LNCAP (cell line): ENCODE results near the gene CAMSAP1.

Source experiments
- CTCF ChIP-seq: fragments of 450-650 bp; IDR thresholded peaks from 2 replicates; pipeline ENCODE4 v1.5.1; 2017; ENCODE audit warnings: mild to moderate bottlenecking

The CAMSAP1 gene

DNA sequence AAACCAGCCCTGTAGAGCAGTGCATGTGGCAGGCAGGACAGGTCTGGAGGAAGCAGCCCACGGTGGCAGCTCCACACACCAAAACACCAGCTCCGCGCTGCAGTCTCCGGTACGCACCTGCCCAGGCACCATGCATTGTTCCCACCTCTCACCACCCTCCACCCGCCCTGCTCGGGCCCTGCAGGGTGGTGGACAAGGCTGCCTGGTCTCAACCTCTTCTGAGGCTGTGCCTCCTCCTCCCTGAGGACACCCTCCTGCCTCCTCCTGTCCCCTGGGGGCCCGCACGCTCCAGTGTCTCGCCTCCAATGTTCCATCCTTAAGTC lies 109.1 kb downstream of the CAMSAP1 start:
- no peak for TF ChIP-seq CTCF

GRCh38 chr9:135797507-135798262 lies 109.7 kb downstream of the CAMSAP1 start:
- peak; percentile 85 for TF ChIP-seq CTCF

- no peak for TF ChIP-seq CTCF
Observed at GRCh38 chr9:135796784-135797485, 110.4 kb downstream of the CAMSAP1 start.

GRCh38 chr9:135795391-135795790 lies 112.0 kb downstream of the CAMSAP1 start:
- no peak for TF ChIP-seq CTCF

GRCh38 chr9:135794361-135794885 lies 112.9 kb downstream of the CAMSAP1 start:
- TF ChIP-seq CTCF: no peak

DNA sequence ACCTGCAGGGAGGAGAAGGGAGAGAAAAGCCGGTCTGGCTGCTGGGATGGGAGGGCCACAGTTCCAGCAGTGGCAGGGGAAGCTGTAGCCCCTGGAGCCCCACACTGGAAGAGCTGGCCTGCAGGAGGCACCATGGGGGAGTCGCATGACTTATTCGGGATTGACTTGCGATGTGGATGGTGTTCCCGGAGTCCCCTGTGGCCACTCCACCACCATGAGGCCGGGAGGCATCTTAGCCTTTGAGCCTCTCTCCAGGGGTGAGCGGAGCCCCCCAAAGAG lies 113.3 kb downstream of the CAMSAP1 start:
- TF ChIP-seq CTCF: no peak

GRCh38 chr9:135793221-135794056 lies 113.9 kb downstream of the CAMSAP1 start:
- TF ChIP-seq CTCF: no peak
